HCT116 (cell line): ENCODE data around the gene CDC14B. TPM values are rescaled to one million over a fixed set of nuclear protein-coding genes. Genes with fewer than 3 reads are reported as not detected.

Experiments used
- ATAC-seq: fragments of 200-7000 bp; cut with Tn5 transposase; 2 replicates; pipeline ENCODE4 v1.9.1; 2020; ENCODE audit warnings: mild to moderate bottlenecking, moderate library complexity
- BruUV-seq: library from RNA; stranded (reverse); fragments of 400-500 nt; replicated peaks from 2 replicates; lab custom pipeline; 2021; lab: Mats Ljungman, UMichigan
- CTCF ChIA-PET: fragments of 300-600 bp; sonication (Branson Sonifier 250); formaldehyde crosslinking; loops from one replicate; lab custom pipeline; 2021; ENCODE audit warnings: antibody characterized with exemption; lab: Charles Lee
- POLR2A ChIA-PET: fragments of 300-600, 350-600 bp; sonication (Branson Sonifier 250); formaldehyde crosslinking; loops from one replicate; lab custom pipeline; 2021; ENCODE audit warnings: antibody characterized with exemption; lab: Charles Lee
- RAD21 ChIA-PET, 2 experiments: fragments of 300-600 bp; sonication (Branson Sonifier 250); formaldehyde crosslinking; loops; one replicate each; lab custom pipeline; 2023; ENCODE audit warnings: low total read pairs in 2 of 2; ENCODE audit not compliant: uncharacterized antibody in 2 of 2, unreplicated experiment in 2 of 2, low non-redundant PET in 1 of 2; lab: Charles Lee
- DNase-seq: peaks from one replicate; pipeline ENCODE4 v3.0.0-alpha.2; 2010; ENCODE audit warnings: low read depth, low spot score
- H2AFZ ChIP-seq: fragments of 200-600 bp; shearing (Covaris generic), sonication (generic); 2 replicates; pipeline ENCODE4 v1.6.1; 2017; ENCODE audit warnings: low read depth, mixed run types, mixed read lengths, antibody characterized with exemption, low read length; ENCODE audit not compliant: poor library complexity, severe bottlenecking
- H3K27ac ChIP-seq: 2 replicates; pipeline ENCODE4 v1.5.1; 2012; ENCODE audit warnings: low read depth, low read length
- H3K27me3 ChIP-seq: fragments of 200-600 bp; sonication (generic); 2 replicates; pipeline ENCODE4 v1.6.1; 2016; ENCODE audit warnings: mixed run types, low read length, mixed read lengths; ENCODE audit not compliant: insufficient read depth
- H3K36me3 ChIP-seq, 2 experiments: fragments of 200-500 bp in 1 of 2; fragments of 200-600 bp in 1 of 2; sonication (Bioruptor generic) in 1 of 2; sonication (generic) in 1 of 2; 2 replicates each; pipeline versions ENCODE4 v1.5.1 to v1.6.1; 2014 to 2016; ENCODE audit warnings: low read length in 2 of 2, inconsistent platforms in 1 of 2, mixed read lengths in 1 of 2, mixed run types in 1 of 2; ENCODE audit not compliant: insufficient read depth in 2 of 2, control insufficient read depth in 1 of 2
- H3K4me1 ChIP-seq, 2 experiments: fragments of 200-600 bp in 1 of 2; sonication (generic) in 1 of 2; 2 replicates each; pipeline versions ENCODE4 v1.5.1 to v1.6.1; 2012 to 2017; ENCODE audit warnings: low read length in 2 of 2, inconsistent platforms in 1 of 2, mild to moderate bottlenecking in 1 of 2, mixed read lengths in 1 of 2, mixed run types in 1 of 2, moderate library complexity in 1 of 2; ENCODE audit not compliant: insufficient read depth in 2 of 2, control insufficient read depth in 1 of 2
- H3K4me2 ChIP-seq: fragments of 200-600 bp; sonication (generic); 2 replicates; pipeline ENCODE4 v1.6.1; 2017; ENCODE audit warnings: mixed run types, low read length, mixed read lengths
- H3K4me3 ChIP-seq, 2 experiments: fragments of 200-600 bp in 1 of 2; sonication (generic) in 1 of 2; replicated peaks in 1 of 2; 2 replicates each; pipeline ENCODE4 v1.5.1; 2011 to 2016; ENCODE audit warnings: low read length in 2 of 2, control low read depth in 1 of 2, low read depth in 1 of 2, mild to moderate bottlenecking in 1 of 2, mixed read lengths in 1 of 2, mixed run types in 1 of 2
- H3K79me2 ChIP-seq: fragments of 200-600 bp; sonication (generic); 2 replicates; pipeline ENCODE4 v1.6.1; 2017; ENCODE audit warnings: mild to moderate bottlenecking, mixed run types, low read length, moderate library complexity, mixed read lengths; ENCODE audit not compliant: insufficient read depth
- H3K9ac ChIP-seq: fragments of 200-600 bp; sonication (generic); 2 replicates; pipeline ENCODE4 v1.6.1; 2016; ENCODE audit warnings: low read length, mixed read lengths
- H3K9me2 ChIP-seq: fragments of 200-600 bp; sonication (generic), shearing (Covaris generic); 2 replicates; pipeline ENCODE4 v1.6.1; 2017; ENCODE audit warnings: mixed run types, mild to moderate bottlenecking, moderate library complexity; ENCODE audit not compliant: insufficient read depth
- H3K9me3 ChIP-seq, 2 experiments: fragments of 200-500 bp in 1 of 2; fragments of 200-600 bp in 1 of 2; sonication (Bioruptor generic) in 1 of 2; sonication (generic) in 1 of 2; 2 replicates each; pipeline ENCODE4 v1.6.1; 2014 to 2017; ENCODE audit warnings: low read length in 2 of 2, mixed read lengths in 2 of 2, inconsistent platforms in 1 of 2, low read depth in 1 of 2, mild to moderate bottlenecking in 1 of 2, mixed run types in 1 of 2, moderate library complexity in 1 of 2; ENCODE audit not compliant: control insufficient read depth in 1 of 2, insufficient read depth in 1 of 2
- H4K20me1 ChIP-seq: fragments of 200-600 bp; sonication (generic), shearing (Covaris generic); 2 replicates; pipeline ENCODE4 v1.6.1; 2017; ENCODE audit warnings: mixed run types, mild to moderate bottlenecking, moderate library complexity; ENCODE audit not compliant: insufficient read depth
- CBX3 ChIP-seq: IDR thresholded peaks from 2 replicates; pipeline ENCODE4 v1.6.1; 2012; ENCODE audit warnings: low read depth
- CEBPB ChIP-seq: IDR thresholded peaks from 2 replicates; pipeline ENCODE4 v1.6.1; 2012; ENCODE audit warnings: low read depth
- ELF1 ChIP-seq: IDR thresholded peaks from 2 replicates; pipeline ENCODE4 v1.6.1; 2012; ENCODE audit warnings: low read depth, borderline replicate concordance
- EZH2 ChIP-seq: fragments of 200-600 bp; sonication (generic); IDR thresholded peaks from 2 replicates; pipeline ENCODE4 v1.6.1; 2017; ENCODE audit warnings: antibody characterized with exemption, mixed run types
- FOSL1 ChIP-seq: IDR thresholded peaks from 2 replicates; pipeline ENCODE4 v1.6.1; 2012; ENCODE audit warnings: low read depth
- JUND ChIP-seq: IDR thresholded peaks from 2 replicates; pipeline ENCODE4 v1.6.1; 2012
- POLR2A ChIP-seq: IDR thresholded peaks from 2 replicates; pipeline ENCODE4 v1.7.0; 2011; ENCODE audit warnings: borderline replicate concordance; ENCODE audit not compliant: insufficient read depth, insufficient read length; ENCODE audit errors: extremely low read depth
- POLR2AphosphoS5 ChIP-seq: IDR thresholded peaks from 2 replicates; pipeline ENCODE4 v1.6.1; 2011; ENCODE audit warnings: mild to moderate bottlenecking, low read depth, low read length, moderate library complexity
- RAD21 ChIP-seq: IDR thresholded peaks from 2 replicates; pipeline ENCODE4 v1.6.1; 2012; ENCODE audit warnings: low read depth, mild to moderate bottlenecking
- REST ChIP-seq: IDR thresholded peaks from 2 replicates; pipeline ENCODE4 v1.6.1; 2012; ENCODE audit warnings: low read depth
- SIN3A ChIP-seq: IDR thresholded peaks from 2 replicates; pipeline ENCODE4 v1.6.1; 2012; ENCODE audit warnings: low read depth
- SP1 ChIP-seq: IDR thresholded peaks from 2 replicates; pipeline ENCODE4 v1.6.1; 2012; ENCODE audit warnings: low read depth
- SRF ChIP-seq: IDR thresholded peaks from 2 replicates; pipeline ENCODE4 v1.6.1; 2012; ENCODE audit warnings: low read depth
- TCF7L2 ChIP-seq: IDR thresholded peaks from 2 replicates; pipeline ENCODE4 v1.7.0; 2011; ENCODE audit warnings: borderline replicate concordance, inconsistent platforms; ENCODE audit not compliant: insufficient read depth, insufficient read length; ENCODE audit errors: extremely low read depth
- YY1 ChIP-seq: IDR thresholded peaks from 2 replicates; pipeline ENCODE4 v1.6.1; 2011; ENCODE audit warnings: low read length, low read depth, moderate library complexity, mild to moderate bottlenecking; ENCODE audit not compliant: insufficient replicate concordance; ENCODE audit errors: extremely low read depth
- ZBTB33 ChIP-seq: IDR thresholded peaks from 2 replicates; pipeline ENCODE4 v1.6.1; 2011; ENCODE audit warnings: mild to moderate bottlenecking, low read length, moderate library complexity; ENCODE audit not compliant: insufficient replicate concordance; ENCODE audit errors: extremely low read depth
- ZFX ChIP-seq: fragments of 450-650 bp; IDR thresholded peaks from 2 replicates; pipeline ENCODE4 v1.6.1; 2017
- ZNF274 ChIP-seq: fragments of 200-500 bp; sonication (Bioruptor generic); IDR thresholded peaks from 2 replicates; pipeline ENCODE4 v1.6.1; 2014; ENCODE audit warnings: mild to moderate bottlenecking, low read depth, low read length, inconsistent platforms
- intact Hi-C: fragments of 100-400 bp; cut with micrococcal nuclease; formaldehyde crosslinking; loops from 2 replicates; pipeline ENCODE4 v1.10.0; 2022
- total RNA-seq: library from RNA; stranded (reverse); gene quantifications from one replicate; pipeline ENCODE4 v1.2.1, GENCODE V29; 2021; ENCODE audit not compliant: unreplicated experiment
- TF ChIP-seq, protein P1 (sequence below): IDR thresholded peaks from 2 replicates; pipeline ENCODE4 v1.6.1; 2012
- TF ChIP-seq, protein P2 (sequence below): IDR thresholded peaks from 2 replicates; pipeline ENCODE4 v1.6.1; 2012

The CDC14B gene
- total RNA-seq, 1 experiment from 2014 or later: 21.6 TPM

DNA sequence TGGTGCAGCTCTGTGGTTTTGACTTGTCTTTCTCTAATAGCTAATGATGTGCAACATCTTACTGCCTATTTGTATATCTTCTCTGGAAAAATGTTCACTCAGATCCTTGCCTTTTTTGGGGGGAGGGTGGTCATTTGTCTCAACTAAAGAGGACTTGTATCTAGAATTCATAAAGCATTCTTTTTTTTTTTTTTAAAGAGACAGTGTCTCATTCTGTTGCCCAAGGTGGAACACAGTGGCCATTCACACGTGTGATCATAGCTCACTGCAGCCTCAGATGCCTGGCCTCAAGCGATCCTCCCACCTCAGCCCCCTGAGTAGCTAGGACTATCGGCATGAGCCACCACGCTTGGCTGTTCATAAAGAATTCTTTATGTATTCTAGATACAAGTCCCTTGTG lies 136.4 kb downstream of the CDC14B start (continued):
- TF ChIP-seq, protein P1, sequence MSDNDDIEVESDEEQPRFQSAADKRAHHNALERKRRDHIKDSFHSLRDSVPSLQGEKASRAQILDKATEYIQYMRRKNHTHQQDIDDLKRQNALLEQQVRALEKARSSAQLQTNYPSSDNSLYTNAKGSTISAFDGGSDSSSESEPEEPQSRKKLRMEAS: no peak
- TF ChIP-seq ZBTB33: no peak
- TF ChIP-seq, protein P2, sequence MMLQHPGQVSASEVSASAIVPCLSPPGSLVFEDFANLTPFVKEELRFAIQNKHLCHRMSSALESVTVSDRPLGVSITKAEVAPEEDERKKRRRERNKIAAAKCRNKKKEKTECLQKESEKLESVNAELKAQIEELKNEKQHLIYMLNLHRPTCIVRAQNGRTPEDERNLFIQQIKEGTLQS: no peak
- TF ChIP-seq CEBPB: no peak
- no peak for TF ChIP-seq FOSL1
- TF ChIP-seq RAD21: no peak
- TF ChIP-seq SIN3A: no peak
- no peak for TF ChIP-seq ZFX
- TF ChIP-seq ZNF274: no peak
- no peak for TF ChIP-seq SP1
- no peak for TF ChIP-seq POLR2A

- no peak for DNase-seq
- BruUV-seq: no TSS peak
- ChIA-PET RAD21 (no interaction called here), CTCF (no interaction called here), POLR2A (no interaction called here)
- H3K4me3 ChIP-seq: no peak overlapping the region
- H3K4me2 ChIP-seq: no peak overlapping the region
- H3K79me2 ChIP-seq: no peaks in the 10 kb centered on the region
- no peak overlapping the region for H2AFZ ChIP-seq
- H3K9me2 ChIP-seq: no peaks in the 10 kb centered on the region
- no peaks in the 10 kb centered on the region for H3K9me3 ChIP-seq
- 0 out of 4 replicates have a peak, but pooled peaks cover 0 to 5% of the 10 kb centered on the region in 2 experiments for H3K36me3 ChIP-seq
- intact Hi-C loops: no loop called here
- no peak overlapping the region for H3K27ac ChIP-seq
- TF ChIP-seq TCF7L2 (no peak), EZH2 (no peak), POLR2AphosphoS5 (no peak), ZFX (no peak), REST (no peak), POLR2A (no peak), YY1 (no peak), ELF1 (no peak), SIN3A (no peak), SP1 (no peak), SRF (no peak), CBX3 (no peak), JUND (no peak), ZNF274 (no peak)
- TF ChIP-seq, protein P1: no peak
- TF ChIP-seq, protein P2: no peak
- peaks cover 11% of the 10 kb centered on the region in 2 experiments; a peak in 3 of 4 replicates for H3K4me1 ChIP-seq
- no peak for ATAC-seq
- no peak overlapping the region for H3K9ac ChIP-seq
- H3K27me3 ChIP-seq: no peaks in the 10 kb centered on the region
- H4K20me1 ChIP-seq: no peaks in the 10 kb centered on the region
Measured at GRCh38 chr9:96482476-96482875, 137.2 kb downstream of the CDC14B start.
